SK-N-SH (cell line): ENCODE results near the gene ASF1B. TPM values are rescaled to one million over a fixed set of nuclear protein-coding genes. Genes with fewer than 3 reads are reported as not detected.

Experiments used
- CTCF ChIA-PET: fragments of 300-600, 350-600 bp; formaldehyde crosslinking; extraction: SDS; loops from one replicate; lab custom pipeline; 2021; lab: Yijun Ruan, JAX
- POLR2A ChIA-PET: fragments of 350-600 bp; sonication (Branson Sonifier 250); formaldehyde crosslinking; extraction: SDS; loops from one replicate; lab custom pipeline; 2020; ENCODE audit warnings: antibody characterized with exemption, inconsistent platforms; lab: Yijun Ruan, JAX
- DNase-seq: peaks from one replicate; pipeline ENCODE4 v3.0.0; 2012
- H2AFZ ChIP-seq: fragments of 200-600 bp; sonication (generic); 2 replicates; pipeline ENCODE4 v1.8.1; 2016; ENCODE audit warnings: antibody characterized with exemption, mild to moderate bottlenecking, low read depth
- H3F3A ChIP-seq: fragments of 200-600 bp; sonication (generic); replicated peaks from 2 replicates; pipeline ENCODE3; 2016; ENCODE audit warnings: antibody characterized with exemption, mild to moderate bottlenecking; ENCODE audit not compliant: insufficient read depth
- H3K27ac ChIP-seq, 2 experiments: fragments of 200-500 bp in 1 of 2; fragments of 200-600 bp in 1 of 2; sonication (Bioruptor generic) in 1 of 2; sonication (generic), shearing (Covaris generic) in 1 of 2; 2 replicates each; pipeline versions ENCODE4 v1.5.1 to v1.6.1; 2014 to 2016; ENCODE audit warnings: low read depth in 2 of 2, inconsistent platforms in 1 of 2, low read length in 1 of 2, mild to moderate bottlenecking in 1 of 2, mixed read lengths in 1 of 2
- H3K27me3 ChIP-seq: fragments of 200-600 bp; sonication (generic), shearing (Covaris generic); 2 replicates; pipeline ENCODE4 v1.6.1; 2016; ENCODE audit warnings: mixed run types; ENCODE audit not compliant: insufficient read depth
- H3K36me3 ChIP-seq, 2 experiments: fragments of 200-500 bp in 1 of 2; fragments of 200-600 bp in 1 of 2; sonication (Bioruptor generic) in 1 of 2; sonication (generic) in 1 of 2; replicated peaks in 1 of 2; 2 replicates each; pipeline versions ENCODE3 to v1.5.1; 2014 to 2016; ENCODE audit warnings: low read length in 1 of 2, mild to moderate bottlenecking in 1 of 2; ENCODE audit not compliant: insufficient read depth in 2 of 2, control insufficient read depth in 1 of 2
- H3K4me1 ChIP-seq, 2 experiments: fragments of 200-500 bp in 1 of 2; fragments of 200-600 bp in 1 of 2; sonication (Bioruptor generic) in 1 of 2; sonication (generic), shearing (Covaris generic) in 1 of 2; 2 replicates each; pipeline versions ENCODE4 v1.5.1 to v1.6.1; 2014 to 2016; ENCODE audit warnings: low read depth in 1 of 2, low read length in 1 of 2, mixed run types in 1 of 2; ENCODE audit not compliant: insufficient read depth in 2 of 2, control insufficient read depth in 1 of 2
- H3K4me2 ChIP-seq: fragments of 200-600 bp; sonication (generic), shearing (Covaris generic); 2 replicates; pipeline ENCODE4 v1.6.1; 2017; ENCODE audit warnings: mixed run types
- H3K4me3 ChIP-seq, 2 experiments: fragments of 200-500 bp in 1 of 2; fragments of 200-600 bp in 1 of 2; sonication (Bioruptor generic) in 1 of 2; sonication (generic), shearing (Covaris generic) in 1 of 2; 2 replicates each; pipeline versions ENCODE4 v1.5.1 to v1.8.1; 2014 to 2016; ENCODE audit warnings: low read depth in 2 of 2, inconsistent platforms in 1 of 2, low read length in 1 of 2, mild to moderate bottlenecking in 1 of 2, mixed read lengths in 1 of 2, moderate library complexity in 1 of 2
- H3K79me2 ChIP-seq: fragments of 200-600 bp; sonication (generic); 2 replicates; pipeline ENCODE4 v1.8.1; 2017; ENCODE audit warnings: mild to moderate bottlenecking; ENCODE audit not compliant: insufficient read depth
- H3K9ac ChIP-seq: fragments of 200-600 bp; sonication (generic); 2 replicates; pipeline ENCODE4 v1.6.1; 2017; ENCODE audit warnings: mixed run types
- H3K9me2 ChIP-seq: fragments of 200-600 bp; sonication (generic); 2 replicates; pipeline ENCODE4 v1.6.1; 2017; ENCODE audit warnings: mixed run types
- H3K9me3 ChIP-seq: fragments of 200-600 bp; sonication (generic); 2 replicates; pipeline ENCODE4 v1.6.1; 2017; ENCODE audit warnings: mixed run types, mild to moderate bottlenecking, moderate library complexity
- H4K20me1 ChIP-seq: fragments of 200-600 bp; sonication (generic); 2 replicates; pipeline ENCODE4 v1.6.1; 2017; ENCODE audit warnings: mild to moderate bottlenecking, mixed run types; ENCODE audit not compliant: insufficient read depth
- CTCF ChIP-seq: fragments of 200-600 bp; sonication (generic); IDR thresholded peaks from 2 replicates; pipeline ENCODE4 v1.6.1; 2017; ENCODE audit warnings: antibody characterized with exemption, mild to moderate bottlenecking, moderate library complexity
- EP300 ChIP-seq, 2 experiments: IDR thresholded peaks; 2 replicates each; pipeline versions ENCODE4 v1.4.0 to v1.6.1; 2012; ENCODE audit warnings: borderline replicate concordance in 1 of 2, low read depth in 1 of 2, low read length in 1 of 2
- FOXM1 ChIP-seq: IDR thresholded peaks from 2 replicates; pipeline ENCODE4 v1.4.0; 2012; ENCODE audit warnings: low read depth, mild to moderate bottlenecking
- IRF3 ChIP-seq: fragments of 150-350 bp; IDR thresholded peaks from 2 replicates; pipeline ENCODE4 v1.6.1; 2016; ENCODE audit warnings: mild to moderate bottlenecking, low read depth, low read length
- MAX ChIP-seq: IDR thresholded peaks from 2 replicates; pipeline ENCODE4 v1.4.0; 2012; ENCODE audit warnings: low read depth
- NFIC ChIP-seq: IDR thresholded peaks from 2 replicates; pipeline ENCODE4 v1.4.0; 2012; ENCODE audit warnings: borderline replicate concordance
- POLR2AphosphoS5 ChIP-seq: IDR thresholded peaks from 2 replicates; pipeline ENCODE4 v1.6.1; 2012; ENCODE audit warnings: low read depth, low read length
- YY1 ChIP-seq: IDR thresholded peaks from 2 replicates; pipeline ENCODE4 v1.4.0; 2012; ENCODE audit warnings: low read depth, mild to moderate bottlenecking
- WGBS: methylation state at CpG from one replicate; pipeline ENCODE4 v1.1.6; 2017; ENCODE audit warnings: low lambda C conversion rate; 5-methylcytosine and 5-hydroxymethylcytosine counted together
- polyA plus RNA-seq, 3 experiments: library from polyadenylated mRNA; depleted of rRNA; stranded (reverse); fragments of >200 nt; gene quantifications; 2 replicates each; pipeline ENCODE4 v1.2.3, GENCODE V29; 2012

Gene ASF1B
- polyA plus RNA-seq, 1 of the 3 experiments (the other 2 are of a cell fraction), result 19.0 TPM

- Histone ChIP-seq H2AFZ (no peak overlapping the region), H4K20me1 (no peaks in the 10 kb centered on the region), H3K9me2 (no peaks in the 10 kb centered on the region), H3K4me1 (peaks cover 0 to 23% of the 10 kb centered on the region in 2 experiments; a peak in 1 of 4 replicates), H3K79me2 (no peaks in the 10 kb centered on the region), H3K36me3 (peaks cover 0 to 34% of the 10 kb centered on the region in 2 experiments), H3K9ac (no peak overlapping the region), H3K9me3 (no peaks in the 10 kb centered on the region), H3K27ac (no peak overlapping the region), H3K27me3 (no peaks in the 10 kb centered on the region), H3K4me3 (no peak overlapping the region), H3F3A (no peaks in the 10 kb centered on the region), H3K4me2 (no peak overlapping the region)
- CTCF ChIA-PET, result interaction anchor here (4.0 kb wide), 1 partner anchor 196 kb away, joined by 13 read pairs; no protein-coding TSS in a partner anchor
- WGBS, result 94% methylated on average over 10 of the region's 12 CpGs
- POLR2A ChIA-PET, result no interaction called here
- peak; percentile 25 for DNase-seq
- no peak for TF ChIP-seq EP300 (IDR thresholded peaks at IDR 0.05; ENCODE audit: borderline replicate concordance in 1 of 2, low read depth in 1 of 2, low read length in 1 of 2)
- no peak for TF ChIP-seq NFIC
These were observed 16.3 kb upstream of the ASF1B start for GRCh38 chr19:14152713-14153112.

- no peak overlapping the region for H3K9ac ChIP-seq
- no peaks in the 10 kb centered on the region for H4K20me1 ChIP-seq
- ChIA-PET POLR2A (no interaction called here), CTCF (interaction anchor here (0.6 to 18.9 kb wide), 6 partner anchors 14 to 975 kb away, joined by 3 to 256 read pairs (median 4); partner anchors contain the start of gene ASF1B)
- H3F3A ChIP-seq, result no peaks in the 10 kb centered on the region
- H3K4me2 ChIP-seq, result no peak overlapping the region
- TF ChIP-seq IRF3 (no peak), FOXM1 (no peak), YY1 (no peak), MAX (no peak), POLR2AphosphoS5 (no peak), CTCF (no peak)
- no peaks in the 10 kb centered on the region for H3K79me2 ChIP-seq
- H3K27ac ChIP-seq, result no peak overlapping the region
- peaks cover 0 to 20% of the 10 kb centered on the region in 2 experiments for H3K36me3 ChIP-seq
- H3K4me3 ChIP-seq, result no peak overlapping the region
- H2AFZ ChIP-seq, result no peak overlapping the region
- no peaks in the 10 kb centered on the region for H3K27me3 ChIP-seq
- peak; percentile 37 for DNase-seq
- peaks cover 0 to 23% of the 10 kb centered on the region in 2 experiments; a peak in 1 of 4 replicates for H3K4me1 ChIP-seq
- no peaks in the 10 kb centered on the region for H3K9me2 ChIP-seq
- 96% methylated on average over 22 of the region's 47 CpGs for WGBS
- no peaks in the 10 kb centered on the region for H3K9me3 ChIP-seq
These were observed 14.6 kb upstream of the ASF1B start for GRCh38 chr19:14150770-14151661.
